Progenitor cell of endocrine pancreas (in vitro differentiated cells): ENCODE results near the gene SLC1A4. TPM values are rescaled to one million over a fixed set of nuclear protein-coding genes. Genes with fewer than 3 reads are reported as not detected.
A peak's percentile ranks its signal among the peaks of the same experiment; 100 is the strongest.

Source experiments
- DNase-seq: peaks from one replicate; pipeline ENCODE4 v3.0.0; 2021; ENCODE audit warnings: low spot score; ENCODE audit not compliant: unreplicated experiment
- H3K27ac Mint-ChIP-seq: 2 replicates; pipeline ENCODE4 v1.8.0; 2021; ENCODE audit warnings: mild to moderate bottlenecking, moderate library complexity, mixed read lengths
- H3K27me3 Mint-ChIP-seq: 2 replicates; pipeline ENCODE4 v1.8.0; 2021; ENCODE audit warnings: mixed read lengths
- H3K36me3 Mint-ChIP-seq: 2 replicates; pipeline ENCODE4 v1.8.0; 2022; ENCODE audit warnings: mixed read lengths; ENCODE audit not compliant: insufficient read depth
- H3K4me1 Mint-ChIP-seq: 2 replicates; pipeline ENCODE4 v1.8.0; 2021; ENCODE audit warnings: low read depth, mixed read lengths
- H3K4me3 Mint-ChIP-seq: 2 replicates; pipeline ENCODE4 v1.8.0; 2021; ENCODE audit warnings: low read depth, mild to moderate bottlenecking, moderate library complexity, mixed read lengths
- H3K9me3 Mint-ChIP-seq: 2 replicates; pipeline ENCODE4 v1.8.0; 2021; ENCODE audit warnings: low read depth, mixed read lengths
- CTCF ChIP-seq: fragments of 200-600 bp; sonication (generic); IDR thresholded peaks from one replicate; pipeline ENCODE4 v1.5.0; 2021; ENCODE audit warnings: antibody characterized with exemption, mild to moderate bottlenecking; ENCODE audit not compliant: unreplicated experiment
- total RNA-seq: library from RNA; stranded (reverse); gene quantifications from 2 replicates; pipeline ENCODE4 v1.2.1, GENCODE V29; 2021

Gene SLC1A4
- total RNA-seq, 1 donor from 2014 or later = 12.5 TPM

GRCh38 chr2:65069439-65069824 lies 80.2 kb downstream of the SLC1A4 start:
- H3K27ac Mint-ChIP-seq = no peak overlapping the region
- H3K36me3 Mint-ChIP-seq = peaks cover 13% of the 10 kb centered on the region
- TF ChIP-seq CTCF = no peak
- DNase-seq = no peak
- no peaks in the 10 kb centered on the region for H3K27me3 Mint-ChIP-seq
- no peak overlapping the region for H3K4me3 Mint-ChIP-seq
- no peaks in the 10 kb centered on the region for H3K9me3 Mint-ChIP-seq
- H3K4me1 Mint-ChIP-seq = peaks cover 3% of the 10 kb centered on the region

- Mint-ChIP-seq H3K27me3 (no peaks in the 10 kb centered on the region), H3K4me3 (no peak overlapping the region), H3K4me1 (no peaks in the 10 kb centered on the region), H3K36me3 (peaks cover 10% of the 10 kb centered on the region), H3K9me3 (no peaks in the 10 kb centered on the region), H3K27ac (peak overlapping the region; percentile 80)
- no peak for TF ChIP-seq CTCF
- no peak for DNase-seq
Measured at GRCh38 chr2:65070172-65070830, 81.1 kb downstream of the SLC1A4 start.

GRCh38 chr2:65070856-65071255 lies 81.7 kb downstream of the SLC1A4 start:
- no peak for TF ChIP-seq CTCF
- DNase-seq = no peak
- no peaks in the 10 kb centered on the region for H3K9me3 Mint-ChIP-seq
- peaks cover 4% of the 10 kb centered on the region for H3K4me1 Mint-ChIP-seq
- H3K27me3 Mint-ChIP-seq = no peaks in the 10 kb centered on the region
- peaks cover 10% of the 10 kb centered on the region for H3K36me3 Mint-ChIP-seq
- no peak overlapping the region for H3K4me3 Mint-ChIP-seq
- H3K27ac Mint-ChIP-seq = peak overlapping the region; percentile 79

GRCh38 chr2:65071499-65072180 lies 82.4 kb downstream of the SLC1A4 start:
- Mint-ChIP-seq H3K4me1 (peaks cover 6% of the 10 kb centered on the region), H3K4me3 (no peak overlapping the region), H3K36me3 (peaks cover 10% of the 10 kb centered on the region), H3K27me3 (no peaks in the 10 kb centered on the region), H3K27ac (no peak overlapping the region), H3K9me3 (no peaks in the 10 kb centered on the region)
- TF ChIP-seq CTCF = peak; percentile 24
- DNase-seq = no peak

GRCh38 chr2:65072181-65072970 lies 83.2 kb downstream of the SLC1A4 start:
- TF ChIP-seq CTCF = no peak
- H3K27me3 Mint-ChIP-seq = no peaks in the 10 kb centered on the region
- DNase-seq = no peak
- no peak overlapping the region for H3K4me3 Mint-ChIP-seq
- peaks cover 6% of the 10 kb centered on the region for H3K4me1 Mint-ChIP-seq
- H3K9me3 Mint-ChIP-seq = no peaks in the 10 kb centered on the region
- peaks cover 12% of the 10 kb centered on the region for H3K36me3 Mint-ChIP-seq
- H3K27ac Mint-ChIP-seq = no peak overlapping the region
